ENCODE results near the gene ASPHD1.
"Not testable (repeated sequence)": the region's sequence is repeated elsewhere in the genome, so short reads cannot be mapped to it uniquely, and the experiment has no call there.

Gene ASPHD1

DNA sequence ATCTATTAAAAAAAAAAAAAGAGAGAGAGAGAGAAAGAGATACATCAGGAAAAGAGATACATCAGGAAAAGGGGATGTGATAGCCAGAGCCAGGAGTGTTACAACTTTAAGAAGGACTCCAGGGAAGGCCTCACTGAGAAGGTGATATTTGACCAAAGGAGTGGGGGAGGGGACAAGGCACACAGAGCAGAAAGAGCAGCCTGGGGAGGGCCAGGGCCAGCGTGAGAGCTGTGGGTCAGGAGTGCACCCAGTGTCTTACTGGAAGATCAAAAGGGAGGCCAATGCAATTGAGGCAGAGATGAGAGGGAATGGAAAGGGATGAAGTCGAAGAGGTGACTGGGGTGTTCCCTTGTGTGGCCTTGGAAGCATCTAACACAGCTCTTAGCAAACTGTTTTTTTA, 7.7 kb downstream of the ASPHD1 start:
- no peak overlapping the region for H3K4me3 ChIP-seq (ENCODE audit: low read depth, low read length)

- no peak overlapping the region for H3K4me3 ChIP-seq (ENCODE audit: low read depth, low read length)
Measured at GRCh38 chr16:29908719-29909220, 8.5 kb downstream of the ASPHD1 start.

DNA sequence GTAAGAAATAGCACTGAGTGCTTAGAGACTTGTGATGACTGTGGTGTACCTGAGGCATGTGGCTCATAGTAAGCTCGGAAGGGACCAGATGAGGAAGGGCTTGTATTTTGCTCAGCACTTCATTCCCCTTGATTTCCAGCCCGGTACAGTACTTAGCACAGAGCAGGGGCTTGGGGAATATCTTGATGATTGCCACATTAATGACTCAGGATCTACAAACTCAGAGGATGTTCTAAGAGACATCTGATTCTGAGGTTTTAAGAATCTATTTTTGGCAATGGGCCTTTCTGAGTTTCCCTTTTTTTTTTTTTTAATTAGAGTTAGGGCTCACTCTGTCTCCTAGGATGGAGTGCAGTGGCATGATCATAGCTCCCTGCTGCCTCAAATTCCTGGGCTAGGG, 9.1 kb downstream of the ASPHD1 start:
- no peak overlapping the region for H3K4me3 ChIP-seq (ENCODE audit: low read depth, low read length)

DNA sequence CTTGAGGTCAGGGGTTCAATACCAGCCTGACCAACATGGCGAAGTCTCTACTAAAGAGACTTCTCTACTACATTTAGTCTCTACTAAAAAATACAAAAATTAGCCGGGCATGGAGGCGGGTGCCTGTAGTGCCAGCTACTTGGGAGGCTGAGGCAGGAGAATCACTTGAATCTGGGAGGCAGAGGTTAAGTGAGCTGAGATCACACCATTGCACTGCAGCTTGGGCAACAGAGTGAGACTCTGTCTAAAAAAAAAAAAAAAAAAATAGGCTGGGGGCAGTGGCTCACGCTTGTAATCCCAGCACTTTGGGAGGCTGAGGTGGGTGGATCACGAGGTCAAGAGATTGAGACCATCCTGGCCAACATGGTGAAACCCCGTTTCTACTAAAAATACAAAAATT, 9.6 kb downstream of the ASPHD1 start:
- not testable (repeated sequence) for H3K4me3 ChIP-seq (ENCODE audit: low read depth, low read length)

- no peak overlapping the region for H3K4me3 ChIP-seq (ENCODE audit: low read depth, low read length)
Measured at GRCh38 chr16:29910819-29911675, 10.8 kb downstream of the ASPHD1 start.

DNA sequence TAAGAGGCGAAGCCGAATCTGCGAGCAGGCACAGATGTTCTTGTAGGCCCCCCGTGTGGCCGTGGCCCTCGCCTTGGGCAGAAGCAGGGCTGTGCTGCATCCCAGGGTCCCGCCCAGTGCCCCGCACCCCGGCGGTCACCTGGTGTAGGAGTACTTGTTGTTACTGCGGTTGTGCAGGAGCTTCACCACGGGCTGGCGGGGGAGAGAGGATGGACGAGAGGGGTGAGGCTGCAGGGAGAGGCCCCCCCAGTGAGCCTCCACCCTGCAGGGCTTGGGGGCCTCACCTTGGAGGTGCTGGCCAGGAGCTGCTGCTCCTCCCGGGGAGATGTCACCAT, 11.4 kb downstream of the ASPHD1 start:
- no peak overlapping the region for H3K4me3 ChIP-seq (ENCODE audit: low read depth, low read length)

GRCh38 chr16:29912087-29912486, 11.8 kb downstream of the ASPHD1 start:
- no peak overlapping the region for H3K4me3 ChIP-seq (ENCODE audit: low read depth, low read length)

- no peak overlapping the region for H3K4me3 ChIP-seq (ENCODE audit: low read depth, low read length)
Measured at GRCh38 chr16:29913514-29913913, 13.2 kb downstream of the ASPHD1 start.

DNA sequence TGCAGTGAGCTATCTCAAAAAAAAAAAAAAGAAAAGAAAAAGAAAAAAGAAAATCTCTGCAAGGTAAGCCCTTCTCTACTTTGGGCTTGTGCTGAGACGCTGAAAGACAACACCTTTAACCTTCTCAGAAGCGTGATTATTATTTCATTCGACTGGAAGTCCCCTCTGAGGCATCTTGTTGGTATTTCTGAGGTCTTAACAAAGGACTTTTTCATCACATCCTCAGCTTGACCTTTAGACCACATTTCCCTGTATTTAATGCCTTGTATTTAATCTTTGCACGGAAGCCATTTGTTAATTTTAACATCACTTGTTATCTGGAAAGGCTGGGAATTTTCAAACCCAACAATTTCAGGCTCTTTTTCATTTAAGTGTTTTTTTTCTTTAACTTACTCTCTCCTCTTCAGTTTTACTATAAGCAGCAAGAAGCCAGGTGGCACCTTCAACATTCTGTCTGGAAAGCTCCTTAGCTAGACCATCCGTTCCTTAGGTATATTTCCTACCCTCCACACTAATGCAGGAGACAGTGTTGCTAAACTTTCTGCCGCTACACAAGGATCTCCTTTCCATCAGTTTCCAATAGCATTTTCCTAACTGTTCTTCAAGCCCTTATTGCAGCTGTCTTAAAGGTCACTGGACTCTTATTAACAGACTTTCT, 15.4 kb downstream of the ASPHD1 start:
- H3K4me3 ChIP-seq (ENCODE audit: low read depth, low read length), result no peak overlapping the region

DNA sequence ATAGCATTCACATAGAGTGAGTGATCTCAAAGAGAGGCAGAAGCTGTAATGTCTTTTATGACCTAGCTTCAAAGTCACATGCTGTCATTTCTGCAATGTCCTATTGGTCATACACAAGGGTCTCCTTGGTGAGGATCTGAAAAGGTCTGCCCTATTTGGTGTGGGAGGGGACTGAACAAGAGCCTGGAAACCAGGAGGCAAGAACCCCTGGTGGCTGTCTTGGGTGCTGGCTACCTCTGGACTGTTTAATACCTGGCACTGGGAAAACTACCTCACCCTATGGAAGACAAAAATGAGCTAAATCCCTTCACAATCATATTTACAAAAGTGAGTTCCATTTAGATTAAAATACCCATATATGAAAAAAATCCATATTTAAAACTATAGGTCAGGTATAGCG, 16.7 kb downstream of the ASPHD1 start:
- no peak overlapping the region for H3K4me3 ChIP-seq (ENCODE audit: low read depth, low read length)

- H3K4me3 ChIP-seq (ENCODE audit: low read depth, low read length), result no peak overlapping the region
Measured at GRCh38 chr16:29920288-29921033, 20.2 kb downstream of the ASPHD1 start.

DNA sequence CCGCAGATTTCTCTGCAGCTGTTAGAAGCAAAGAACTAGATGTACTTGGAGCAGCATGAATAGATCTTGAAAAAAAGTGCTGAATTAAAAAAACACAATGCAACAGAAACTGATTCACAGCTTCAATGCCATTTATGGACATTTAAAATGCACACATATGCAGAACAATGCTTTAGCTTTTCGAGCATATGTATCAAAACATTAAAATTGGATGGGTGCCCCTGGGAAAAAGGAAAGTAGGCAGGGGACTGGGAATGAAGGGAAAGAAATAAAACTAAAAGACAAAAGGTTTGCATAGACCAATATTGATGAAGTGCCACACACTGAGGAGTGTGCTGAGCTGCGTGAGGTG, 20.7 kb downstream of the ASPHD1 start:
- no peak overlapping the region for H3K4me3 ChIP-seq (ENCODE audit: low read depth, low read length)

DNA sequence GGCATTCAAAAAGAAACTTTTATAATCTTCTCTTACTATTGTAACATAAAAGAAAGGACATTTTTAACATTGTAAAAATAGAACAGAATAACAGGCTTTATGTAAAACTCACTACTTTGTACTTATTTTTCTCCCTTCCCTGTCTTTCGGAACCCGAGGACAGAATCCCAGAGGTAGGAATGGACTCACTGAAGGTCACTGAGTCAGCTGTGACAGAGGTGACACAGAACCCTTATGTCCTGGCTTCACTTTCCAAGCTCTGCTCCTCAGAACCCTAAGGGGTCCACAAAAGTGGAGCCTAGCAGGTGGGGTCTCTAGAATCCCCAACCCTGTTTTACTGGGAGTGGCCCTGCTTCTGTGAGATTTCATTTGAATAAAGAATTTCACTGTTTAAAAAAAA, 22.0 kb downstream of the ASPHD1 start:
- H3K4me3 ChIP-seq (ENCODE audit: low read depth, low read length), result no peak overlapping the region

GRCh38 chr16:29922986-29923501, 22.8 kb downstream of the ASPHD1 start:
- no peak overlapping the region for H3K4me3 ChIP-seq (ENCODE audit: low read depth, low read length)

GRCh38 chr16:29925105-29925756, 24.9 kb downstream of the ASPHD1 start:
- H3K4me3 ChIP-seq (ENCODE audit: low read depth, low read length), result peak overlapping the region; percentile 87

GRCh38 chr16:29925781-29926710, 25.8 kb downstream of the ASPHD1 start, which contains the start of gene KCTD13:
TSS of gene KCTD13 (minus strand) at chr16:29926226. CDS start at chr16:29926033, 193 bp downstream.
- peak within 1 kb of the TSS; percentile 87 for H3K4me3 ChIP-seq (ENCODE audit: low read depth, low read length)

DNA sequence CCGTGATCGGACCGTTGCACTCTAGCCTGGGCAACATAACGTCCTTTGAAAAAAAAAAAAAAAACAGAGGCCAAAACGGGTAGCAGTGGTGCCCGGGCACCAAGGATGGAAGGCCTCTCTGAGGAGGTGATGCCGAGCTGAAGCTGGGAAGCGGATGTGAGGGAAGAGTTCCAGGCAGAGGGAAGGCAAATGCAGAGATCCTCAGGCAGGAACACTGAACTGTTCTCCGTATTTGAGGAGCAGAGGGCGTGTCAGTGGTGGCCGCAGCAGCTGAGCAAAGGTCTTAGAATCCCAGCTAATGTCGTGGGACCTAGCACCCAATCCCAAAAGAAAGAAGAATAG, 26.4 kb downstream of the ASPHD1 start:
- H3K4me3 ChIP-seq (ENCODE audit: low read depth, low read length), result peak overlapping the region; percentile 87

- H3K4me3 ChIP-seq (ENCODE audit: low read depth, low read length), result no peak overlapping the region
Measured at GRCh38 chr16:29927070-29927905, 27.0 kb downstream of the ASPHD1 start.

DNA sequence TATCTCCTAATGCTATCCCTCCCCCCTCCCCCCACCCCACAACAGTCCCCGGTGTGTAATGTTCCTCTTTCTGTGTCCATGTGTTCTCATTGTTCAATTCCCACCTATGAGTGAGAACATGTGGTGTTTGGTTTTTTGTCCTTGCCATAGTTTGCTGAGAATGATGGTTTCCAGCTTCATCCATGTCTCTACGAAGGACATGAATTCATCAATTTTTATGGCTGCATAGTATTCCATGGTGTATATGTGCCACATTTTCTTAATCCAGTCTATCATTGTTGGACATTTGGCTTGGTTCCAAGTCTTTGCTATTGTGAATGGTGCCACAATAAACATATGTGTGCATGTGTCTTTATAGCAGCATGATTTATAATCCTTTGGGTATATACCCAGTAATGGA, 31.5 kb downstream of the ASPHD1 start:
- H3K4me3 ChIP-seq (ENCODE audit: low read depth, low read length), result not testable (repeated sequence)

Data from iPS-11a (cell line).